Measurements from ENCODE around the gene PECR. TPM values are rescaled to one million over a fixed set of nuclear protein-coding genes. Genes with fewer than 3 reads are reported as not detected.

PECR gene
- total RNA-seq, 2 experiments from 2014 or later, result 2.3 to 5.3 TPM

DNA sequence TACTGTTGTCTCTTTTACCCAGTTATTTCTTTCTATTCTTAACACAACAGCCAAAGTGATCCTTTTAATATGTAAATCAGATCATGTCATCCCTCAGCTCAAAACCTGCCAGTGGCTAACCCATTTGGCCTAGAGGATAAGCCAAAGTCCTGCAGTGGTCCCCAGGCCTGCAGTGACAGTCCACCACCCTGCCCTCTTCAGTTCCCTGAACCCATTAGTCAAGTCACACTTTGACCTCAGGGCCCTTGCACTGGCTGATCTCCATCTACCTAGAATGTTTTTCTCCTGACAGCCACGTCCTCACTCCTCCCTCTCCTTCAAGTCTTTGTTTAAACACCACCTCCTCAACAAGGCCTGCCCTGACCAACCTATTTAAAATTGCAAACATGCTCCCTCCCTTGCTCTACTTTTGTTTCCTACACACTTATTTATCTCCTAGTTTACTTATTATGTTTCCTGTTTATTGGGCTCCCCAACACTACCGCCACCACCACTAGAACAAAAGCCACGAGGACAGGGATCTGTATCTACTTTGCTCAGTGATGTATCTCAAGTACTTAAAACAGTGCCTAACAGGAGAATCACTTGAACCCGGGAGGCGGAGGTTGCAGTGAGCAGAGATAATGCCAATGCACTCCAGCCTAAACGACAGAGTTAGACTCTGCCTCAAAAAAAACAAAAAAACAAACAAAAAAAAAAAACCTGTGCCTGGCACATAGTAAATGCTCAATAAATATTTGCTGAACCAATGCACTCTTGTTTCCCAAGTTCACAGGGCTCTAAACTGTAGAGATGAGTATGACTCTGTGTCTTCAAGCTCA, 77.5 kb downstream of the PECR start:
- no peak overlapping the region for H3K4me3 ChIP-seq (ENCODE audit: low read depth, low read length, poor library complexity, severe bottlenecking)
- H3K4me2 ChIP-seq (ENCODE audit: low read length), result no peak overlapping the region
- no peaks in the 10 kb centered on the region for H4K20me1 ChIP-seq (ENCODE audit: insufficient read depth, low read length)
- H3K4me1 ChIP-seq (ENCODE audit: insufficient read depth, low read length, poor library complexity, severe bottlenecking), result peaks cover 7% of the 10 kb centered on the region
- no peaks in the 10 kb centered on the region for H3K79me2 ChIP-seq (ENCODE audit: insufficient read depth, low read depth, low read length)
- H3K27ac ChIP-seq (ENCODE audit: low read depth, low read length, poor library complexity, severe bottlenecking), result no peak overlapping the region
- POLR2A ChIA-PET, result no interaction called here
- TF ChIP-seq, protein P1, sequence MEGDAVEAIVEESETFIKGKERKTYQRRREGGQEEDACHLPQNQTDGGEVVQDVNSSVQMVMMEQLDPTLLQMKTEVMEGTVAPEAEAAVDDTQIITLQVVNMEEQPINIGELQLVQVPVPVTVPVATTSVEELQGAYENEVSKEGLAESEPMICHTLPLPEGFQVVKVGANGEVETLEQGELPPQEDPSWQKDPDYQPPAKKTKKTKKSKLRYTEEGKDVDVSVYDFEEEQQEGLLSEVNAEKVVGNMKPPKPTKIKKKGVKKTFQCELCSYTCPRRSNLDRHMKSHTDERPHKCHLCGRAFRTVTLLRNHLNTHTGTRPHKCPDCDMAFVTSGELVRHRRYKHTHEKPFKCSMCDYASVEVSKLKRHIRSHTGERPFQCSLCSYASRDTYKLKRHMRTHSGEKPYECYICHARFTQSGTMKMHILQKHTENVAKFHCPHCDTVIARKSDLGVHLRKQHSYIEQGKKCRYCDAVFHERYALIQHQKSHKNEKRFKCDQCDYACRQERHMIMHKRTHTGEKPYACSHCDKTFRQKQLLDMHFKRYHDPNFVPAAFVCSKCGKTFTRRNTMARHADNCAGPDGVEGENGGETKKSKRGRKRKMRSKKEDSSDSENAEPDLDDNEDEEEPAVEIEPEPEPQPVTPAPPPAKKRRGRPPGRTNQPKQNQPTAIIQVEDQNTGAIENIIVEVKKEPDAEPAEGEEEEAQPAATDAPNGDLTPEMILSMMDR (conservative IDR thresholded peaks at IDR 0.05; ENCODE audit: low read length), result no peak
- TF ChIP-seq EZH2phosphoT487 (IDR thresholded peaks at IDR 0.05; ENCODE audit: borderline replicate concordance, low read depth, low read length), result no peak
- no peaks in the 10 kb centered on the region for H3K9me2 ChIP-seq (ENCODE audit: insufficient read depth, low read length)
- CTCF ChIA-PET (ENCODE audit: unreplicated experiment), result no interaction called here
- H3K36me3 ChIP-seq (ENCODE audit: insufficient read depth, low read length), result no peaks in the 10 kb centered on the region
- no TSS peak for BruUV-seq (replicated peaks)
- no peak for DNase-seq (ENCODE audit: low spot score)
- intact Hi-C loops (cut with micrococcal nuclease; ENCODE audit: unreplicated experiment), result no loop called here
- no peak overlapping the region for H2AFZ ChIP-seq (ENCODE audit: low read length)
- H3K9me3 ChIP-seq (ENCODE audit: low read length), result no peaks in the 10 kb centered on the region

DNA sequence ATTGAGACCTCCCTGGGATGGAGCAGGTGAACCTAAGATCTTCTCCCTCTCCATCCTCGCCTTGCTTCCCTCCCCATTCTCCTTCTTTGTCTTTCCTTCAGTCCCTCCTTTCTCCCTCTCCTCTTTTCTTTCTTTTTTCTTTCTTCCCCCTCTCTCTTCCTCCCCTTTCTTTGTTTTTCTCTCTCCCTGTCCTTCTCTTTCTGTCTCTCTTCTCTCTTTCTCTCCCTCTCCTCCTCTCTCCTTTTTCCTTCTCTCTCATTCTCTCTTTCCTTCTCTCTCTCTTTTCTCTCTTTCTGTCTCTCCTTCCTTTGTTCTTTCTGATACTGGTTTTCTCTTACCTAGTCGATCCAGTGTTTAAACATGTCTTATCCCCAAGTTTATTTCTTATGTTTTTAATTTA, 78.9 kb downstream of the PECR start:
- TF ChIP-seq, protein P1 (conservative IDR thresholded peaks at IDR 0.05; ENCODE audit: low read length), result no peak
- no peak for TF ChIP-seq EZH2phosphoT487 (IDR thresholded peaks at IDR 0.05; ENCODE audit: borderline replicate concordance, low read depth, low read length)
- no peak overlapping the region for H3K4me2 ChIP-seq (ENCODE audit: low read length)
- no peaks in the 10 kb centered on the region for H3K36me3 ChIP-seq (ENCODE audit: insufficient read depth, low read length)
- H3K27ac ChIP-seq (ENCODE audit: low read depth, low read length, poor library complexity, severe bottlenecking), result no peak overlapping the region
- no peak overlapping the region for H3K4me3 ChIP-seq (ENCODE audit: low read depth, low read length, poor library complexity, severe bottlenecking)
- H3K9me3 ChIP-seq (ENCODE audit: low read length), result no peaks in the 10 kb centered on the region
- peaks cover 7% of the 10 kb centered on the region for H3K4me1 ChIP-seq (ENCODE audit: insufficient read depth, low read length, poor library complexity, severe bottlenecking)
- H3K79me2 ChIP-seq (ENCODE audit: insufficient read depth, low read depth, low read length), result no peaks in the 10 kb centered on the region
- H3K9me2 ChIP-seq (ENCODE audit: insufficient read depth, low read length), result no peaks in the 10 kb centered on the region
- no peak overlapping the region for H2AFZ ChIP-seq (ENCODE audit: low read length)
- POLR2A ChIA-PET, result no interaction called here
- no TSS peak for BruUV-seq (replicated peaks)
- intact Hi-C loops (cut with micrococcal nuclease; ENCODE audit: unreplicated experiment), result no loop called here
- no peak for DNase-seq (ENCODE audit: low spot score)
- no peaks in the 10 kb centered on the region for H4K20me1 ChIP-seq (ENCODE audit: insufficient read depth, low read length)
- CTCF ChIA-PET (ENCODE audit: unreplicated experiment), result no interaction called here

GRCh38 chr2:216002101-216002678, 79.4 kb downstream of the PECR start:
- Histone ChIP-seq H3K4me1 (ENCODE audit: insufficient read depth, low read length, poor library complexity, severe bottlenecking) (peaks cover 7% of the 10 kb centered on the region), H3K79me2 (ENCODE audit: insufficient read depth, low read depth, low read length) (no peaks in the 10 kb centered on the region), H3K4me3 (ENCODE audit: low read depth, low read length, poor library complexity, severe bottlenecking) (no peak overlapping the region), H3K27ac (ENCODE audit: low read depth, low read length, poor library complexity, severe bottlenecking) (no peak overlapping the region), H2AFZ (ENCODE audit: low read length) (no peak overlapping the region), H4K20me1 (ENCODE audit: insufficient read depth, low read length) (no peaks in the 10 kb centered on the region), H3K4me2 (ENCODE audit: low read length) (no peak overlapping the region), H3K9me2 (ENCODE audit: insufficient read depth, low read length) (no peaks in the 10 kb centered on the region), H3K36me3 (ENCODE audit: insufficient read depth, low read length) (peaks cover under 1% of the 10 kb centered on the region; the same call in 1 of the 2 replicates), H3K9me3 (ENCODE audit: low read length) (no peaks in the 10 kb centered on the region)
- no TSS peak for BruUV-seq (replicated peaks)
- ChIA-PET CTCF (ENCODE audit: unreplicated experiment) (no interaction called here), POLR2A (no interaction called here)
- intact Hi-C loops (cut with micrococcal nuclease; ENCODE audit: unreplicated experiment), result no loop called here
- TF ChIP-seq, protein P1 (conservative IDR thresholded peaks at IDR 0.05; ENCODE audit: low read length), result no peak
- TF ChIP-seq EZH2phosphoT487 (IDR thresholded peaks at IDR 0.05; ENCODE audit: borderline replicate concordance, low read depth, low read length), result no peak
- no peak for DNase-seq (ENCODE audit: low spot score)
